GM18858 (cell line): ENCODE measurements around the gene HNRNPH3.
A peak's percentile ranks its signal among the peaks of the same experiment; 100 is the strongest.
"Not testable (repeated sequence)": the region's sequence is repeated elsewhere in the genome, so short reads cannot be mapped to it uniquely, and the experiment has no call there.

ENCODE experiments used
- ATAC-seq: cut with Tn5 transposase; IDR thresholded peaks from one replicate; pipeline ENCODE4 v1.9.1; 2021; ENCODE audit not compliant: unreplicated experiment

Gene HNRNPH3

GRCh38 chr10:68331455-68332258 lies at the start of gene HNRNPH3:
TSS of gene HNRNPH3 (plus strand) at chr10:68332064. CDS start at chr10:68337222, 5,158 bp downstream.
- ATAC-seq: peak; percentile 71

GRCh38 chr10:68284062-68285001 lies 47.5 kb upstream of the HNRNPH3 start:
- ATAC-seq: no peak

- no peak for ATAC-seq
Observed at GRCh38 chr10:68288717-68289116, 43.1 kb upstream of the HNRNPH3 start.

- no peak for ATAC-seq
Observed at GRCh38 chr10:68290736-68291135, 41.1 kb upstream of the HNRNPH3 start.

GRCh38 chr10:68296843-68297663 lies 34.8 kb upstream of the HNRNPH3 start:
- no peak for ATAC-seq

GRCh38 chr10:68301301-68301700 lies 30.6 kb upstream of the HNRNPH3 start:
- no peak for ATAC-seq

GRCh38 chr10:68301790-68302502 lies 29.9 kb upstream of the HNRNPH3 start:
- ATAC-seq: peak; percentile 51

GRCh38 chr10:68302503-68302823 lies 29.4 kb upstream of the HNRNPH3 start:
- ATAC-seq: no peak

- no peak for ATAC-seq
Observed at GRCh38 chr10:68302871-68303270, 29.0 kb upstream of the HNRNPH3 start.

- ATAC-seq: no peak
Observed at GRCh38 chr10:68303849-68304412, 27.9 kb upstream of the HNRNPH3 start.

- ATAC-seq: no peak
Observed at GRCh38 chr10:68305854-68306253, 26.0 kb upstream of the HNRNPH3 start.

- ATAC-seq: no peak
Observed at GRCh38 chr10:68310531-68310930, 21.3 kb upstream of the HNRNPH3 start.

- ATAC-seq: not testable (repeated sequence)
Observed at GRCh38 chr10:68314930-68315329, 16.9 kb upstream of the HNRNPH3 start.

- no peak for ATAC-seq
Observed at GRCh38 chr10:68315582-68315981, 16.3 kb upstream of the HNRNPH3 start.

GRCh38 chr10:68318331-68319059 lies 13.4 kb upstream of the HNRNPH3 start:
- no peak for ATAC-seq

- not testable (repeated sequence) for ATAC-seq
Observed at GRCh38 chr10:68324396-68324795, 7.5 kb upstream of the HNRNPH3 start.

GRCh38 chr10:68327889-68328786 lies 3.7 kb upstream of the HNRNPH3 start:
- no peak for ATAC-seq

- no peak for ATAC-seq
Observed at GRCh38 chr10:68329506-68329861, 2.4 kb upstream of the HNRNPH3 start.
